Measurements from ENCODE around the gene BAD.

- TF ChIP-seq CTCF (conservative IDR thresholded peaks at IDR 0.05; ENCODE audit: low read depth, low read length) (no peak), EZH2 (IDR thresholded peaks at IDR 0.05; ENCODE audit: borderline replicate concordance, low read depth, low read length, poor library complexity, severe bottlenecking) (no peak)
Observed at GRCh38 chr11:64254326-64254725, 30.1 kb downstream of the BAD start.
